GM12873 (cell line): ENCODE results near the gene NCOA7.

Experiments
- TF ChIP-seq, protein P1 (sequence below): IDR thresholded peaks from 2 replicates; pipeline ENCODE4 v1.5.1; 2012; ENCODE audit warnings: low read depth, mild to moderate bottlenecking, moderate library complexity, low read length, control low read depth; ENCODE audit not compliant: insufficient read depth; ENCODE audit errors: missing control alignments

NCOA7 gene

DNA sequence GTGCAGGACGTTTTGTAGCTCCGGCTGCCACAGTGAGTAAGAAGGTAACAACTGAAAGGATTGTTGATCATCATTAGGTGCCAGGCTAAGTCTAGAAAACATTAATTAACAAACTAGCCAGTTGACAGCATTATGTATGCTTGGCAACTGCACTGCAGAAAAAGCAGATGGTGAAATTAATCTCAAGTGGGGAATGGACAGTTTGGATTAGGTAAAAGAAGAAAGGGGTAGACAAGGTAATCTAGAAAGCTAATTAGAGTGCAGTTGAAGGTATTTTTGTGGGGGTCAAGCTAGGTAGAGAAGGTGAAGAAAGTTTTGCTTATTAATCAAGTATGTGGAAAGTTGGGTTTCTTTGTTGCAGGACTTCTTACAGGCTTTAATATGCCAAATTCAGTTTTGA is 96.2 kb downstream of the NCOA7 start:
- TF ChIP-seq, protein P1, sequence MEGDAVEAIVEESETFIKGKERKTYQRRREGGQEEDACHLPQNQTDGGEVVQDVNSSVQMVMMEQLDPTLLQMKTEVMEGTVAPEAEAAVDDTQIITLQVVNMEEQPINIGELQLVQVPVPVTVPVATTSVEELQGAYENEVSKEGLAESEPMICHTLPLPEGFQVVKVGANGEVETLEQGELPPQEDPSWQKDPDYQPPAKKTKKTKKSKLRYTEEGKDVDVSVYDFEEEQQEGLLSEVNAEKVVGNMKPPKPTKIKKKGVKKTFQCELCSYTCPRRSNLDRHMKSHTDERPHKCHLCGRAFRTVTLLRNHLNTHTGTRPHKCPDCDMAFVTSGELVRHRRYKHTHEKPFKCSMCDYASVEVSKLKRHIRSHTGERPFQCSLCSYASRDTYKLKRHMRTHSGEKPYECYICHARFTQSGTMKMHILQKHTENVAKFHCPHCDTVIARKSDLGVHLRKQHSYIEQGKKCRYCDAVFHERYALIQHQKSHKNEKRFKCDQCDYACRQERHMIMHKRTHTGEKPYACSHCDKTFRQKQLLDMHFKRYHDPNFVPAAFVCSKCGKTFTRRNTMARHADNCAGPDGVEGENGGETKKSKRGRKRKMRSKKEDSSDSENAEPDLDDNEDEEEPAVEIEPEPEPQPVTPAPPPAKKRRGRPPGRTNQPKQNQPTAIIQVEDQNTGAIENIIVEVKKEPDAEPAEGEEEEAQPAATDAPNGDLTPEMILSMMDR = no peak

DNA sequence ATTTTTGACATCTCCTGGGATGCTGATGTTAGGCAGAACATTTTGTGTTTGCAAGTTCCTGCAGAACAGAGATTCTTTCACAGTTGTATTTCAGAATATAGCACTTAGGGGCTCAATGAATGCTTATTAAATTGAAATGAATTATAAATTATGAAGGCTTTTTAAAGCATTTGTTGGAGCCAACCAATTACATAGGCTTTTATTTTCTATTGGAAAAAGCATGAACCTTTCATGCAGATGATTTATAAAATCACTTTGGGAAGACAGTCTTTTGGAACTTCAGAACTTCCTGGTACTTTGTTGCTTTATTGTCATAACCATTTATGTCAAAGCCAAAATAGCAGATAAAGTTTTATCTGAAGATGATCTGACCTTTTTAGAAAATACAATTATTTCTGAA is 96.6 kb downstream of the NCOA7 start:
- TF ChIP-seq, protein P1 = no peak

DNA sequence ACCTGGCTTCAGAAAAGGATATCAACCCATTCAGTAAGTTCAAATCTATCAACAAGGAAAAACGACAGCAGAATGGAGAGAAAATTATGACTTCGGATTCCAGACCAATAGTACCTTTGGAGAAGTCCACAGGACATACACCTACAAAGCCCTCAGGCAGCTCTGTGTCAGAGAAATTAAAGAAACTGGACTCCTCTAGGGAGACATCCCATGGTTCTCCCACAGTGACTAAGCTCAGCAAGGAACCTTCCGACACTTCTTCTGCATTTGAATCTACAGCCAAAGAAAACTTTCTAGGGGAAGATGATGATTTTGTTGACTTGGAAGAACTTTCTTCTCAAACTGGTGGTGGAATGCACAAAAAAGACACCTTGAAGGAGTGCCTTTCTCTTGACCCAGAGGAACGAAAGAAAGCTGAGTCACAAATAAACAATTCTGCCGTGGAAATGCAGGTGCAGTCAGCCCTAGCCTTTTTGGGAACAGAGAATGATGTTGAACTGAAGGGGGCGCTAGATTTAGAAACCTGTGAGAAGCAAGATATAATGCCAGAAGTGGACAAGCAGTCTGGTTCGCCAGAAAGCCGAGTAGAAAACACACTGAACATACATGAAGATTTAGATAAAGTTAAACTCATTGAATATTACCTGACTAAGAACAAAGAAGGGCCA is 98.4 kb downstream of the NCOA7 start:
- TF ChIP-seq, protein P1 = peak; percentile 56

DNA sequence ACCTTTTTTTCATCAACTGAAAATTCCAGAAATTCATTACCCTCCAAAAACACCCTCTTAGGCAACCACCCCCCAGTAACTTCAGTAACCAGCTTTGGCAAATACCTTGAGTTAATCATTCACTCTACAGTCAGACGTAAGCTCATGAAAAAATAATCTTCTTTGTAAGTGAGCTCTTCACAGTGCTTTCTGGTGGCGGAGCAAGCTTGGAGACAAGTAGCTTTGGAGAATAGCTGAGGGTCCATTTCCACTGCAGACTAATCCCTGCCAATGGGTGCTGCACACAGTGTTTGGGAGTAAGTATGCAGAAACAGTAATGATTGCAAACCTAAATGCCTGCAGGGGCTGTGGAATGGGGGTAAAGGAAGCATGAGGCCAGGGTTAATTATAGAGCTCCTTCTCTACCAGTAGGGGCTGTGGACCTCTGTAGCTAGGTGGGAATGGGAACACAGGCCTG is 109.0 kb downstream of the NCOA7 start:
- TF ChIP-seq, protein P1 = no peak

DNA sequence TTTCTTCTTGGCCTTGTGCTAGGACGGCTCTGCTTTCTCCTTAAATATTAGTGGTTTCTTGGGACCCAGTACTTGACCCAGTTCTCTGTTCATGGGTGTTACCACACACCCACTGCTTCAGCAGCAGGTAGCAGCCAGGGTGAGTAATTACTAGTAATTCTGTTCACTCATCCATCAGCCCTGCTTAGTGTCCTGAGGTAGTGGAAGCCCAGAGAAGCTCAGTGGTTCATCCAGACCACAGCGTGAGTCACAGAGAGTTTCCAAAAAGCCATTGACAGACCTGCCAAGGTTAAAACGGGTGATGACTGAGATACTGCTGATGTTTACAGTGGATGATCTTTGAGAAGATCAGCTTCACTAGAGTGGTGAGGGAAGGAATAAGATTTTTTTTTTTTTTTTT is 114.1 kb downstream of the NCOA7 start:
- TF ChIP-seq, protein P1 = no peak

DNA sequence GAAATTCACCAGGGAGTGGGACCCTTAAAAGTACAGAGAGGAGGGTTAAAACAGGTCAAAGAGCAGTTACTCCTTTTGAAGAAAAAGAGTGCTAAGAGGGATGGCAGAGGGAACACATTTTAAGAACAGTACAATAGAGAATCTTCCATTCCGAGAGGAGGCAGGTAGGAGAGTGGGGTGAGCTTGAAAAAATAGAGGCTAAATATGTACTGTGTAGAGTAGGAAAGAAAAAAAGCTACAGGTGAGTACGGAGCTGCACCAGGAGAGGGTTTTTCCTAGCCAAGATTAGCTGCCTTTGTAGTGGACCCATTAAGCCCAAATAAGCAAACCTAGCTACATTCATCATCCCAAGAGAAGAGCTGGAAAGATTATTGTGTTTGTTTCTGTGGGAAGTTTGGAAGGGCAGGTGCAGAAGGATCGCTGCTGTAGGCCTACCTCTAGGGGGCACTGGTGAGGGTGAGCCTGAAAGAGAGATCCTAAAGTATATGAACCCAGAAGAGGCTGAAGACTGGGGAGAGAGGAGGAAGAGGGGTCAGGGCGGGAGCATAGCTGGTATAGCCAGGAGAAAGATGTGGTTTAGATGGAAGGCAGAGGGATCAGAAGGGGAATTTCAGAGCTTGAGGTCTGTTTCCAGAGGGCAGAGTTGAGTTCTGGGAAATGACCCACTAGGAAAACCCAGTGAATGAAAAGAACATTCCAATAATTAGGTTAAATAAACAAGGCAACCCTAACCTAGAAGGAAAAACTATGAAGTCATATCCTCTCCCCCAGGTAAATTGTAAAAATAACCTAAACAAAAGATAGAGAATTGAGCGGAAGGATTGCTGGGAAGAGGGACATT is 115.6 kb downstream of the NCOA7 start:
- TF ChIP-seq, protein P1 = peak; percentile 90

DNA sequence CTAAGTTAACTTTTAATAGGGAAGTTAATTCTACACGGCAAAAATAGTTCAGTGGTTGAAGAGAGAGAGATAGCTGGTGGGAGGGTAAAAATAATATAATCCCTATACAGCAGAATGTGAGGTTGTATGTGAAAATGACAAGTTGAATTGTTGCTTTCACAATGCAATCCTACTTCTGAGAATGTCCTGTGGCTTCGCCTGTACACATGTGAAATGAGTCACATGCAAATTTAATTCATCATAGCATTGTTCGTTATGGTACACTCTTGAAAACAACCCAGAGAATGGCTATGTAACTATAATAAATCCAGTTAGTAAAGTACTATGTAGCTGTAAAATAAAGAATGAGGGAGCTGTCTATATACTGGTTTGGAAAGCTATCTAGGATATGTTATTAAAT is 119.8 kb downstream of the NCOA7 start:
- TF ChIP-seq, protein P1 = no peak
